Glomerular endothelial cell (primary cell): ENCODE results near the gene PPM1E. TPM values are rescaled to one million over a fixed set of nuclear protein-coding genes. Genes with fewer than 3 reads are reported as not detected.

ENCODE experiments used
- DNase-seq: peaks from one replicate; pipeline ENCODE4 v3.0.0-alpha.2; 2011; ENCODE audit warnings: low read depth, low spot score; ENCODE audit errors: extremely low read depth
- total RNA-seq: library from RNA; depleted of rRNA; stranded (reverse); fragments of >200 nt; gene quantifications from 2 replicates; pipeline ENCODE4 v1.2.3, GENCODE V29; 2015

Gene PPM1E
- total RNA-seq, 1 donor from 2014 or later = not detected

GRCh38 chr17:58991718-58992331 lies 236.2 kb downstream of the PPM1E start:
- no peak for DNase-seq

GRCh38 chr17:58993311-58993710 lies 237.7 kb downstream of the PPM1E start:
- no peak for DNase-seq

- DNase-seq = no peak
Measured at GRCh38 chr17:58995247-58995940, 239.7 kb downstream of the PPM1E start.

- DNase-seq = no peak
Measured at GRCh38 chr17:58996968-58997367, 241.3 kb downstream of the PPM1E start.

GRCh38 chr17:58997756-58998553 lies 242.3 kb downstream of the PPM1E start:
- DNase-seq = no peak

GRCh38 chr17:58998871-58999270 lies 243.2 kb downstream of the PPM1E start:
- no peak for DNase-seq

GRCh38 chr17:58999500-58999899 lies 243.8 kb downstream of the PPM1E start:
- no peak for DNase-seq

- DNase-seq = no peak
Measured at GRCh38 chr17:59000022-59000421, 244.4 kb downstream of the PPM1E start.

GRCh38 chr17:59001158-59001814 lies 245.6 kb downstream of the PPM1E start:
- DNase-seq = peak; percentile 36

GRCh38 chr17:59002126-59002525 lies 246.5 kb downstream of the PPM1E start:
- DNase-seq = no peak

- DNase-seq = no peak
Measured at GRCh38 chr17:59002848-59003247, 247.2 kb downstream of the PPM1E start.

GRCh38 chr17:59003860-59004259 lies 248.2 kb downstream of the PPM1E start:
- no peak for DNase-seq

- DNase-seq = peak; percentile 55
Measured at GRCh38 chr17:59004338-59005111, 248.9 kb downstream of the PPM1E start.

- no peak for DNase-seq
Measured at GRCh38 chr17:59007995-59008394, 252.3 kb downstream of the PPM1E start.

GRCh38 chr17:59008737-59009136 lies 253.1 kb downstream of the PPM1E start:
- no peak for DNase-seq

GRCh38 chr17:59010026-59010425 lies 254.4 kb downstream of the PPM1E start:
- no peak for DNase-seq

- no peak for DNase-seq
Measured at GRCh38 chr17:59011975-59012374, 256.3 kb downstream of the PPM1E start.

GRCh38 chr17:59018019-59018418 lies 262.4 kb downstream of the PPM1E start:
- no peak for DNase-seq

- DNase-seq = no peak
Measured at GRCh38 chr17:59024916-59025315, 269.3 kb downstream of the PPM1E start.

- DNase-seq = no peak
Measured at GRCh38 chr17:59026176-59026939, 270.7 kb downstream of the PPM1E start.
